Progenitor cell of endocrine pancreas (in vitro differentiated cells): ENCODE measurements around the gene RCAN3. TPM values are rescaled to one million over a fixed set of nuclear protein-coding genes. Genes with fewer than 3 reads are reported as not detected.
"Not testable (repeated sequence)": the region's sequence is repeated elsewhere in the genome, so short reads cannot be mapped to it uniquely, and the experiment has no call there.

Experiments used
- DNase-seq: peaks from one replicate; pipeline ENCODE4 v3.0.0; 2021; ENCODE audit warnings: low spot score; ENCODE audit not compliant: unreplicated experiment
- H3K27ac Mint-ChIP-seq: 2 replicates; pipeline ENCODE4 v1.8.0; 2021; ENCODE audit warnings: mild to moderate bottlenecking, moderate library complexity, mixed read lengths
- H3K27me3 Mint-ChIP-seq: 2 replicates; pipeline ENCODE4 v1.8.0; 2021; ENCODE audit warnings: mixed read lengths
- H3K36me3 Mint-ChIP-seq: 2 replicates; pipeline ENCODE4 v1.8.0; 2022; ENCODE audit warnings: mixed read lengths; ENCODE audit not compliant: insufficient read depth
- H3K4me1 Mint-ChIP-seq: 2 replicates; pipeline ENCODE4 v1.8.0; 2021; ENCODE audit warnings: low read depth, mixed read lengths
- H3K4me3 Mint-ChIP-seq: 2 replicates; pipeline ENCODE4 v1.8.0; 2021; ENCODE audit warnings: low read depth, mild to moderate bottlenecking, moderate library complexity, mixed read lengths
- H3K9me3 Mint-ChIP-seq: 2 replicates; pipeline ENCODE4 v1.8.0; 2021; ENCODE audit warnings: low read depth, mixed read lengths
- CTCF ChIP-seq: fragments of 200-600 bp; sonication (generic); IDR thresholded peaks from one replicate; pipeline ENCODE4 v1.5.0; 2021; ENCODE audit warnings: antibody characterized with exemption, mild to moderate bottlenecking; ENCODE audit not compliant: unreplicated experiment
- total RNA-seq: library from RNA; stranded (reverse); gene quantifications from 2 replicates; pipeline ENCODE4 v1.2.1, GENCODE V29; 2021

The RCAN3 gene
- total RNA-seq, 1 donor from 2014 or later, result 31.0 TPM

- Mint-ChIP-seq H3K4me1 (peaks cover 11% of the 10 kb centered on the region), H3K9me3 (no peaks in the 10 kb centered on the region), H3K4me3 (no peak overlapping the region), H3K27me3 (no peaks in the 10 kb centered on the region), H3K27ac (no peak overlapping the region), H3K36me3 (peaks cover 11% of the 10 kb centered on the region)
- no peak for TF ChIP-seq CTCF
- DNase-seq, result no peak
Observed at GRCh38 chr1:24459551-24460266, 42.9 kb upstream of the RCAN3 start.

GRCh38 chr1:24462128-24462527 lies 40.5 kb upstream of the RCAN3 start:
- H3K4me1 Mint-ChIP-seq, result peaks cover 11% of the 10 kb centered on the region
- not testable (repeated sequence) for H3K27ac Mint-ChIP-seq, H3K27me3 Mint-ChIP-seq, H3K9me3 Mint-ChIP-seq, DNase-seq, H3K4me3 Mint-ChIP-seq, H3K36me3 Mint-ChIP-seq

GRCh38 chr1:24463776-24464735 lies 38.6 kb upstream of the RCAN3 start:
- DNase-seq, result no peak
- H3K4me1 Mint-ChIP-seq, result peaks cover 11% of the 10 kb centered on the region

GRCh38 chr1:24465099-24465498 lies 37.5 kb upstream of the RCAN3 start:
- no peak for TF ChIP-seq CTCF
- DNase-seq, result no peak
- Mint-ChIP-seq H3K4me3 (no peak overlapping the region), H3K36me3 (peaks cover 9% of the 10 kb centered on the region), H3K9me3 (no peaks in the 10 kb centered on the region), H3K27me3 (no peaks in the 10 kb centered on the region), H3K27ac (no peak overlapping the region), H3K4me1 (peaks cover 11% of the 10 kb centered on the region)

More at GRCh38 chr1:24463776-24464735, 38.6 kb upstream of the RCAN3 start:
- no peaks in the 10 kb centered on the region for H3K9me3 Mint-ChIP-seq
- H3K4me3 Mint-ChIP-seq, result no peak overlapping the region
- H3K36me3 Mint-ChIP-seq, result peaks cover 8% of the 10 kb centered on the region
- H3K27me3 Mint-ChIP-seq, result no peaks in the 10 kb centered on the region
- no peak overlapping the region for H3K27ac Mint-ChIP-seq
- no peak for TF ChIP-seq CTCF

GRCh38 chr1:24465638-24466037 lies 37.0 kb upstream of the RCAN3 start:
- H3K27ac Mint-ChIP-seq, result no peak overlapping the region
- no peaks in the 10 kb centered on the region for H3K9me3 Mint-ChIP-seq
- DNase-seq, result no peak
- no peak overlapping the region for H3K4me3 Mint-ChIP-seq
- H3K4me1 Mint-ChIP-seq, result peaks cover 11% of the 10 kb centered on the region
- H3K27me3 Mint-ChIP-seq, result no peaks in the 10 kb centered on the region
- TF ChIP-seq CTCF, result no peak
- peaks cover 7% of the 10 kb centered on the region for H3K36me3 Mint-ChIP-seq
